Mesodermal cell (in vitro differentiated cells): ENCODE data around the gene NDRG4.

Experiments
- H3K27ac ChIP-seq: 2 replicates; pipeline ENCODE4 v1.7.0; 2013; ENCODE audit warnings: mild to moderate bottlenecking, low read depth, low read length, moderate library complexity; ENCODE audit not compliant: severe bottlenecking
- H3K36me3 ChIP-seq: 2 replicates; pipeline ENCODE4 v1.7.1; 2013; ENCODE audit warnings: mild to moderate bottlenecking, low read length, moderate library complexity; ENCODE audit not compliant: control insufficient read depth, insufficient read depth
- H3K4me1 ChIP-seq: one replicate; pipeline ENCODE4 v1.7.1; 2013; ENCODE audit warnings: mild to moderate bottlenecking, low read length; ENCODE audit not compliant: insufficient read depth, control insufficient read depth, poor library complexity, severe bottlenecking
- H3K4me3 ChIP-seq: 2 replicates; pipeline ENCODE4 v1.7.0; 2013; ENCODE audit warnings: low read length, control low read depth, mild to moderate bottlenecking; ENCODE audit not compliant: insufficient read depth, poor library complexity, severe bottlenecking; ENCODE audit errors: extremely low read depth
- H3K9me3 ChIP-seq: 2 replicates; pipeline ENCODE4 v1.7.1; 2013; ENCODE audit warnings: mild to moderate bottlenecking, low read length, moderate library complexity; ENCODE audit not compliant: control insufficient read depth
- WGBS, 2 experiments: methylation state at CpG; one replicate each; pipeline ENCODE4 v1.1.5; 2013; ENCODE audit warnings: missing lambda C conversion rate in 2 of 2; ENCODE audit not compliant: insufficient coverage in 2 of 2; 5-methylcytosine and 5-hydroxymethylcytosine counted together

Gene NDRG4

GRCh38 chr16:58495521-58496331 is 4.2 kb upstream of the NDRG4 start:
- H3K36me3 ChIP-seq: no peaks in the 10 kb centered on the region
- H3K9me3 ChIP-seq: no peaks in the 10 kb centered on the region
- H3K4me3 ChIP-seq: no peak overlapping the region
- peaks cover 3% of the 10 kb centered on the region for H3K4me1 ChIP-seq
- 62 to 67% methylated on average over 23 to 24 of the region's 24 CpGs for WGBS, 2 experiments
- peak overlapping the region; percentile 96 for H3K27ac ChIP-seq

- Histone ChIP-seq H3K4me3 (no peak overlapping the region), H3K27ac (no peak overlapping the region), H3K4me1 (peaks cover 3% of the 10 kb centered on the region), H3K9me3 (no peaks in the 10 kb centered on the region), H3K36me3 (no peaks in the 10 kb centered on the region)
- WGBS, 2 experiments: 88 to 95% methylated on average over 2 of the region's 2 CpGs
These were observed 2.5 kb upstream of the NDRG4 start for GRCh38 chr16:58497468-58497867.

GRCh38 chr16:58497935-58498334 is 2.0 kb upstream of the NDRG4 start:
- Histone ChIP-seq H3K4me1 (peaks cover 3% of the 10 kb centered on the region), H3K4me3 (no peak overlapping the region), H3K36me3 (no peaks in the 10 kb centered on the region), H3K9me3 (no peaks in the 10 kb centered on the region), H3K27ac (no peak overlapping the region)
- 79 to 80% methylated on average over 4 of the region's 5 CpGs for WGBS, 2 experiments

GRCh38 chr16:58498341-58499091 is 1.4 kb upstream of the NDRG4 start:
- Histone ChIP-seq H3K4me1 (peaks cover 3% of the 10 kb centered on the region), H3K4me3 (no peak overlapping the region), H3K9me3 (no peaks in the 10 kb centered on the region), H3K36me3 (no peaks in the 10 kb centered on the region), H3K27ac (no peak overlapping the region)
- WGBS, 2 experiments: 78 to 85% methylated on average over 9 of the region's 9 CpGs

- WGBS, 2 experiments: 84 to 85% methylated on average over 7 to 9 of the region's 10 CpGs
- Histone ChIP-seq H3K36me3 (peaks cover 3% of the 10 kb centered on the region), H3K27ac (no peak overlapping the region), H3K4me1 (peaks cover 3% of the 10 kb centered on the region), H3K9me3 (no peaks in the 10 kb centered on the region), H3K4me3 (no peak overlapping the region)
These were observed 841 bp upstream of the NDRG4 start for GRCh38 chr16:58499092-58499511.

GRCh38 chr16:58500430-58501241 is 693 bp downstream of the NDRG4 start:
- WGBS, 2 experiments: 4 to 6% methylated on average over 26 to 28 of the region's 36 CpGs
- Histone ChIP-seq H3K36me3 (peaks cover 4% of the 10 kb centered on the region), H3K27ac (peak overlapping the region; percentile 2), H3K4me3 (peak overlapping the region; percentile 47), H3K4me1 (peaks cover 3% of the 10 kb centered on the region), H3K9me3 (no peaks in the 10 kb centered on the region)

- 16 to 19% methylated on average over 29 to 41 of the region's 42 CpGs for WGBS, 2 experiments
- peaks cover 4% of the 10 kb centered on the region for H3K36me3 ChIP-seq
- H3K4me3 ChIP-seq: peak overlapping the region; percentile 47
- peaks cover under 1% of the 10 kb centered on the region for H3K4me1 ChIP-seq
- H3K9me3 ChIP-seq: no peaks in the 10 kb centered on the region
- H3K27ac ChIP-seq: no peak overlapping the region
These were observed 1.5 kb downstream of the NDRG4 start for GRCh38 chr16:58501242-58502131.

GRCh38 chr16:58502217-58502921 is 2.4 kb downstream of the NDRG4 start:
- Histone ChIP-seq H3K4me1 (no peaks in the 10 kb centered on the region), H3K27ac (no peak overlapping the region), H3K4me3 (no peak overlapping the region), H3K9me3 (no peaks in the 10 kb centered on the region), H3K36me3 (peaks cover 4% of the 10 kb centered on the region)
- WGBS, 2 experiments: 80 to 87% methylated on average over 6 to 8 of the region's 8 CpGs

GRCh38 chr16:58503166-58503862 is 3.4 kb downstream of the NDRG4 start:
- H3K4me3 ChIP-seq: no peak overlapping the region
- H3K4me1 ChIP-seq: no peaks in the 10 kb centered on the region
- WGBS, 2 experiments: 88 to 97% methylated on average over 11 to 14 of the region's 14 CpGs

More at GRCh38 chr16:58503166-58503862, 3.4 kb downstream of the NDRG4 start:
- Histone ChIP-seq H3K9me3 (no peaks in the 10 kb centered on the region), H3K36me3 (peaks cover 8% of the 10 kb centered on the region), H3K27ac (no peak overlapping the region)
